ENCODE results near the gene NLN.
A peak's percentile ranks its signal among the peaks of the same experiment; 100 is the strongest.
"Not testable (repeated sequence)": the region's sequence is repeated elsewhere in the genome, so short reads cannot be mapped to it uniquely, and the experiment has no call there.

Gene NLN

GRCh38 chr5:65847019-65847418, 125.0 kb downstream of the NLN start:
- H3K4me3 ChIP-seq (ENCODE audit: low read depth, low read length); H3K36me3 ChIP-seq (ENCODE audit: control insufficient read depth in 2 of 2, insufficient read depth in 1 of 2, low read length in 2 of 2); H3K4me1 ChIP-seq (ENCODE audit: control insufficient read depth, insufficient read depth, low read length); H3K9me3 ChIP-seq (ENCODE audit: control insufficient read depth, insufficient read depth, low read depth, low read length); CTCF ChIA-PET; H3K27ac ChIP-seq (ENCODE audit: extremely low read depth, low read depth, low read length); POLR2A ChIA-PET: not testable (repeated sequence)
- TF ChIP-seq ZNF146 (tag by site-specific recombination; IDR thresholded peaks at IDR 0.05), result peak; percentile 61

DNA sequence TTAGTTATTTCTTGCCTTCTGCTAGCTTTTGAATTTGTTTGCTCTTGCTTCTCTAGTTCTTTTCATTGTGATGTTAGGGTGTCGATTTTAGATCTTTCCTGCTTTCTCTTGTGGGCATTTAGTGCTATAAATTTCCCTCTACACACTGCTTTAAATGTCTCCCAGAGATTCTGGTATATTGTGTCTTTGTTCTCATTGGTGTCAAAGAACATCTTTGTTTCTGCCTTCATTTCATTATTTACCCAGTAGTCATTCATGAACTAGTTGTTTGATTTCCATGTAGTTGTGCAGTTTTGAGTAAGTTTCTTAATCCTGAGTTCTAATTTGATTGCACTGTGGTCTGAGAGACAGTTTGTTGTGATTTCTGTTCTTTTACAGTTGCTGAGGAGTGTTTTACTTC, 127.9 kb downstream of the NLN start:
- H3K4me3 ChIP-seq (ENCODE audit: low read depth, low read length); H3K4me1 ChIP-seq (ENCODE audit: control insufficient read depth, insufficient read depth, low read length); H3K9me3 ChIP-seq (ENCODE audit: control insufficient read depth, insufficient read depth, low read depth, low read length); H3K27ac ChIP-seq (ENCODE audit: extremely low read depth, low read depth, low read length); CTCF ChIA-PET; H3K36me3 ChIP-seq (ENCODE audit: control insufficient read depth in 2 of 2, insufficient read depth in 1 of 2, low read length in 2 of 2); POLR2A ChIA-PET: not testable (repeated sequence)

DNA sequence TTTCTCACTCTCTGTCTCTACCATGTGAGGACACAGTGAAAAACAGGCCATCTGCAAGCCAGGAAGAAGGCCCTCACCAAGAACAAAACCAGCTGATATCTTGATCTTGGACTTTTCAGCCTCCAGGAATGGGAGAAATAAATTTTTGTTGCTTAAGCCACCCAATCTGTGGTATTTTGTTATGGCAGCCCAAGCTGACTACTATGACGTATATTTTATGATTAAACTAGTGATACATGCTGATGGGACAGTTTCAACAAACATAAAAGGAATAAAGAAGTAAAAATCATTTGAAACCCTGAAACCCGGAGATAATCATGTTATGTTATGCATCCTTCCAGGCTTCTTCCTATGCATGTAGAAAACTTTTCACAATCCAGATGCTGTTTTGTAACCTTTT, 132.9 kb downstream of the NLN start:
- TF ChIP-seq KLF7 (tag by site-specific recombination; IDR thresholded peaks at IDR 0.05; ENCODE audit: borderline replicate concordance), result no peak
- TF ChIP-seq GFI1B (tag by site-specific recombination; IDR thresholded peaks at IDR 0.05), result no peak
- TF ChIP-seq, protein P1, sequence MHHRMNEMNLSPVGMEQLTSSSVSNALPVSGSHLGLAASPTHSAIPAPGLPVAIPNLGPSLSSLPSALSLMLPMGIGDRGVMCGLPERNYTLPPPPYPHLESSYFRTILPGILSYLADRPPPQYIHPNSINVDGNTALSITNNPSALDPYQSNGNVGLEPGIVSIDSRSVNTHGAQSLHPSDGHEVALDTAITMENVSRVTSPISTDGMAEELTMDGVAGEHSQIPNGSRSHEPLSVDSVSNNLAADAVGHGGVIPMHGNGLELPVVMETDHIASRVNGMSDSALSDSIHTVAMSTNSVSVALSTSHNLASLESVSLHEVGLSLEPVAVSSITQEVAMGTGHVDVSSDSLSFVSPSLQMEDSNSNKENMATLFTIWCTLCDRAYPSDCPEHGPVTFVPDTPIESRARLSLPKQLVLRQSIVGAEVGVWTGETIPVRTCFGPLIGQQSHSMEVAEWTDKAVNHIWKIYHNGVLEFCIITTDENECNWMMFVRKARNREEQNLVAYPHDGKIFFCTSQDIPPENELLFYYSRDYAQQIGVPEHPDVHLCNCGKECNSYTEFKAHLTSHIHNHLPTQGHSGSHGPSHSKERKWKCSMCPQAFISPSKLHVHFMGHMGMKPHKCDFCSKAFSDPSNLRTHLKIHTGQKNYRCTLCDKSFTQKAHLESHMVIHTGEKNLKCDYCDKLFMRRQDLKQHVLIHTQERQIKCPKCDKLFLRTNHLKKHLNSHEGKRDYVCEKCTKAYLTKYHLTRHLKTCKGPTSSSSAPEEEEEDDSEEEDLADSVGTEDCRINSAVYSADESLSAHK (tag by site-specific recombination; IDR thresholded peaks at IDR 0.05), result no peak
- TF ChIP-seq ZNF791 (tag by site-specific recombination; IDR thresholded peaks at IDR 0.05), result no peak
- no peak for TF ChIP-seq ZNF24 (tag by site-specific recombination; IDR thresholded peaks at IDR 0.05)
- no peak for TF ChIP-seq ZNF777 (tag by site-specific recombination; IDR thresholded peaks at IDR 0.05; ENCODE audit: borderline replicate concordance)
- no peak for TF ChIP-seq ZFP69B (tag by site-specific recombination; IDR thresholded peaks at IDR 0.05)
- CTCF ChIA-PET, result no interaction called here
- Histone ChIP-seq H3K9me3 (ENCODE audit: control insufficient read depth, insufficient read depth, low read depth, low read length) (no peaks in the 10 kb centered on the region), H3K4me1 (ENCODE audit: control insufficient read depth, insufficient read depth, low read length) (no peaks in the 10 kb centered on the region), H3K36me3 (ENCODE audit: control insufficient read depth in 2 of 2, insufficient read depth in 1 of 2, low read length in 2 of 2) (no peaks in the 10 kb centered on the region), H3K4me3 (ENCODE audit: low read depth, low read length) (no peak overlapping the region), H3K27ac (ENCODE audit: extremely low read depth, low read depth, low read length) (no peak overlapping the region)
- POLR2A ChIA-PET, result no interaction called here

DNA sequence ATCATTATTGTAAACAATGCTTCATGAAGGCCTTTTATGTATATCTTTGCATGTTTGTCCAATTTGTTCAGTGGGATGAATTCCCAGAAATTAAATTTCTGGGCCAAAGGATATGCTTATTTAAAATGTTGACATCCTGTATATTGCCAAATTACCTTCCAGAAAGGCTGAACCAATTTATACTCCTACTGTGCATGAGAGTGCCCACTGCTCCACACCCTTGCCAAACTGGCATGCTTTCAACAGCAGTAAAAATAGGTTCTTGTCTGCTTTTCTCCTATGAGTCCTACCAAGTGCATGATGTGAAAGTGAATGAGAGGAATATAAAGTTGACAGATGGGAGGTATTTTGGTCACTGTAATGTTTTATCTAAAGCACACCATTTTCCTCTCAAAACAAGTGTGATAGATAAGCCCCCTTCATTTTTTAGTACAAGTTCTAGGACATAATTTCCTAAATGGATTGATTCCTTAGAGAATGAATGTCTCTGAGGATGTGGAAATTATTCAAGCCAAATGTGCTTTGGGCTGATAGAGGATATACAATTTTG, 133.8 kb downstream of the NLN start:
- Histone ChIP-seq H3K36me3 (ENCODE audit: control insufficient read depth in 2 of 2, insufficient read depth in 1 of 2, low read length in 2 of 2) (no peaks in the 10 kb centered on the region), H3K4me3 (ENCODE audit: low read depth, low read length) (no peak overlapping the region), H3K9me3 (ENCODE audit: control insufficient read depth, insufficient read depth, low read depth, low read length) (no peaks in the 10 kb centered on the region), H3K27ac (ENCODE audit: extremely low read depth, low read depth, low read length) (no peak overlapping the region), H3K4me1 (ENCODE audit: control insufficient read depth, insufficient read depth, low read length) (no peaks in the 10 kb centered on the region)
- ChIA-PET POLR2A (no interaction called here), CTCF (no interaction called here)
- no peak for TF ChIP-seq ZNF704 (tag by site-specific recombination; IDR thresholded peaks at IDR 0.05)
- TF ChIP-seq ZNF423 (tag by site-specific recombination; IDR thresholded peaks at IDR 0.05), result no peak
- no peak for TF ChIP-seq ZNF518A (tag by site-specific recombination; conservative IDR thresholded peaks at IDR 0.05; ENCODE audit: low read depth)
- TF ChIP-seq GLIS1 (tag by site-specific recombination; IDR thresholded peaks at IDR 0.05), result no peak
